Mesenchymal stem cell (in vitro differentiated cells and primary cell): ENCODE data around the gene GPC3.

Source experiments
- DNase-seq: peaks from one replicate; pipeline ENCODE4 v3.0.0-alpha.2; 2013
- H2AFZ ChIP-seq: one replicate; pipeline ENCODE4 v1.6.1; 2013; ENCODE audit warnings: low read depth, mild to moderate bottlenecking, control low read depth, inconsistent platforms, low read length, moderate library complexity
- H2AK5ac ChIP-seq: 2 replicates; pipeline ENCODE4 v1.6.1; 2013; ENCODE audit warnings: low read length, moderate library complexity, mild to moderate bottlenecking, inconsistent platforms; ENCODE audit not compliant: severe bottlenecking
- H2BK120ac ChIP-seq: one replicate; pipeline ENCODE4 v1.6.1; 2013; ENCODE audit warnings: low read depth, mild to moderate bottlenecking, inconsistent platforms, low read length, moderate library complexity
- H2BK12ac ChIP-seq, 2 experiments: one replicate each; pipeline ENCODE4 v1.6.1; 2013; ENCODE audit warnings: inconsistent platforms in 2 of 2, low read length in 2 of 2, mild to moderate bottlenecking in 2 of 2, moderate library complexity in 2 of 2, control low read depth in 1 of 2
- H2BK15ac ChIP-seq: one replicate; pipeline ENCODE4 v1.6.1; 2013; ENCODE audit warnings: mild to moderate bottlenecking, low read depth, inconsistent platforms; ENCODE audit not compliant: poor library complexity, severe bottlenecking
- H2BK5ac ChIP-seq: 2 replicates; pipeline ENCODE4 v1.6.1; 2013; ENCODE audit warnings: low read depth, mild to moderate bottlenecking, low read length, control low read depth, inconsistent platforms; ENCODE audit not compliant: poor library complexity, severe bottlenecking
- H3K14ac ChIP-seq, 2 experiments: one replicate each; pipeline ENCODE4 v1.6.1; 2013; ENCODE audit warnings: inconsistent platforms in 2 of 2, low read length in 2 of 2, control low read depth in 1 of 2, mild to moderate bottlenecking in 1 of 2, moderate library complexity in 1 of 2
- H3K18ac ChIP-seq, 2 experiments: one replicate each; pipeline ENCODE4 v1.6.1; 2013; ENCODE audit warnings: inconsistent platforms in 2 of 2, low read length in 2 of 2, control low read depth in 1 of 2, low read depth in 1 of 2, mild to moderate bottlenecking in 1 of 2
- H3K23ac ChIP-seq, 2 experiments: one replicate each; pipeline ENCODE4 v1.6.1; 2013; ENCODE audit warnings: inconsistent platforms in 2 of 2, low read length in 2 of 2, mild to moderate bottlenecking in 2 of 2, moderate library complexity in 2 of 2, control low read depth in 1 of 2
- H3K27ac ChIP-seq: 2 replicates; pipeline ENCODE4 v1.5.1; 2013; ENCODE audit warnings: mild to moderate bottlenecking, moderate library complexity, low read length, control low read depth, inconsistent platforms; ENCODE audit not compliant: poor library complexity, severe bottlenecking
- H3K27me3 ChIP-seq, 2 experiments: 2 replicates each; pipeline versions ENCODE4 v1.6.1 to v1.7.0; 2013; ENCODE audit warnings: low read length in 2 of 2, mild to moderate bottlenecking in 2 of 2, moderate library complexity in 2 of 2, control low read depth in 1 of 2, inconsistent platforms in 1 of 2; ENCODE audit not compliant: control insufficient read depth in 1 of 2, insufficient read depth in 1 of 2
- H3K36me3 ChIP-seq, 2 experiments: 2 replicates each; pipeline versions ENCODE4 v1.6.1 to v1.7.0; 2013; ENCODE audit warnings: low read length in 2 of 2, control low read depth in 1 of 2, inconsistent platforms in 1 of 2, low read depth in 1 of 2, mild to moderate bottlenecking in 1 of 2; ENCODE audit not compliant: insufficient read depth in 2 of 2, control insufficient read depth in 1 of 2
- H3K4ac ChIP-seq, 2 experiments: one replicate each; pipeline ENCODE4 v1.6.1; 2013; ENCODE audit warnings: inconsistent platforms in 2 of 2, low read length in 2 of 2, mild to moderate bottlenecking in 2 of 2, moderate library complexity in 2 of 2, control low read depth in 1 of 2, low read depth in 1 of 2
- H3K4me1 ChIP-seq: 2 replicates; pipeline ENCODE4 v1.6.1; 2013; ENCODE audit warnings: low read depth, low read length, control low read depth; ENCODE audit not compliant: control insufficient read depth, insufficient read depth
- H3K4me2 ChIP-seq: 2 replicates; pipeline ENCODE4 v1.6.1; 2013; ENCODE audit warnings: low read length, mild to moderate bottlenecking, inconsistent platforms; ENCODE audit not compliant: poor library complexity, severe bottlenecking
- H3K4me3 ChIP-seq, 2 experiments: 2 replicates each; pipeline versions ENCODE4 v1.5.1 to v1.7.0; 2013; ENCODE audit warnings: low read length in 2 of 2, mild to moderate bottlenecking in 2 of 2, control low read depth in 1 of 2, low read depth in 1 of 2; ENCODE audit not compliant: insufficient read depth in 1 of 2
- H3K79me1 ChIP-seq: replicated peaks from 2 replicates; pipeline ENCODE4 v1.6.1; 2013; ENCODE audit warnings: mild to moderate bottlenecking, control low read depth, low read length, inconsistent platforms; ENCODE audit not compliant: poor library complexity, severe bottlenecking
- H3K9ac ChIP-seq: 2 replicates; pipeline ENCODE4 v1.7.0; 2013; ENCODE audit warnings: mild to moderate bottlenecking, low read length, moderate library complexity
- H3K9me3 ChIP-seq: 2 replicates; pipeline ENCODE4 v1.7.0; 2013; ENCODE audit warnings: mild to moderate bottlenecking, low read length; ENCODE audit not compliant: control insufficient read depth
- H4K8ac ChIP-seq: one replicate; pipeline ENCODE4 v1.6.1; 2013; ENCODE audit warnings: inconsistent platforms, mild to moderate bottlenecking, low read length, moderate library complexity
- H4K91ac ChIP-seq: one replicate; pipeline ENCODE4 v1.6.1; 2013; ENCODE audit warnings: mild to moderate bottlenecking, low read length, inconsistent platforms
- WGBS: methylation state at CpG from one replicate; pipeline ENCODE4 v1.1.7; 2013; ENCODE audit warnings: mixed read lengths; 5-methylcytosine and 5-hydroxymethylcytosine counted together

The GPC3 gene

DNA sequence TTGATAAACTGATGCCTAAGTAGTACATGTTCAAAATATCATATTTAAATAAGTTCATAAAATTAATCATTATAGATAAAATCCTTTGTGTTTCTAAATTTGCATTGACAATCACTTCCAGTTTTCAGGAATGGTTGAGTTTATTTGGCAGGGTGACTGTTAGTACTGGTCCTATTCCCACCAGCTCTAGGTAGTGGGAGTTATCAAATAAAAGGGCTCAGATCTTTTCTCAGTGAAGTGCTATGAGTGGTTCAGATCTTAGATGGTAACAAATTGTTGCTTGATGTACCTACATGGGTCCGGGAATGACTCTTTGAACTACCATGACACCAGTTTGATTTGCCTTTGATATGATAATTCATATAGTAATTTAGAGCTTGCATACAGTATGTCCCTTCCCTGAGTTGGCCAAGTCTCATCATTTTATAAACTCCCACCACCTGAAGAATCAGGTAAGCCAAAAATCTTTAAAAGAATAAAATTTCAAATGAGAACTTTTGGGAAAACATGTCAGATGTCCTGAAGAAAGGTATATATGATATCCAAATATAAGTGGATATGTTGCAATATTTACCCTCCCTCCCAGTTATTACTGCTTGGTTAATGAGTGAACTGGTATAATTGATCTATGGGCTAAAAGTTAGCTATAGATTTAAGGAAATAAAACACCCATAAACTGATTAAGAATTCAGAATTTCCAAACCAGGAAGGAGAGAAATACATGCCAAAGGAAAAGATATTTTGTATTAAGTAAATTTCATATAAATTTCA is 28.6 kb downstream of the GPC3 start:
- WGBS: no CpG with 5 or more reads among the region's 1 CpG
- H3K23ac ChIP-seq: no peak overlapping the region
- H3K14ac ChIP-seq: no peak overlapping the region
- H3K79me1 ChIP-seq: no peaks in the 10 kb centered on the region
- no peak overlapping the region for H2AFZ ChIP-seq
- H3K4ac ChIP-seq: no peak overlapping the region
- no peak overlapping the region for H3K18ac ChIP-seq
- H2BK12ac ChIP-seq: no peak overlapping the region
- no peak overlapping the region for H2BK120ac ChIP-seq
- H4K91ac ChIP-seq: no peak overlapping the region
- peaks cover 0 to 13% of the 10 kb centered on the region in 2 experiments for H3K27me3 ChIP-seq
- no peak overlapping the region for H2BK15ac ChIP-seq
- H2AK5ac ChIP-seq: no peak overlapping the region
- no peak overlapping the region for H4K8ac ChIP-seq
- peaks cover 5% of the 10 kb centered on the region for H3K9me3 ChIP-seq
- H3K4me3 ChIP-seq: no peak overlapping the region
- H2BK5ac ChIP-seq: no peak overlapping the region
- no peaks in the 10 kb centered on the region for H3K4me1 ChIP-seq
- H3K9ac ChIP-seq: no peak overlapping the region
- H3K4me2 ChIP-seq: no peak overlapping the region
- H3K36me3 ChIP-seq: no peaks in the 10 kb centered on the region
- DNase-seq: no peak
- no peak overlapping the region for H3K27ac ChIP-seq

DNA sequence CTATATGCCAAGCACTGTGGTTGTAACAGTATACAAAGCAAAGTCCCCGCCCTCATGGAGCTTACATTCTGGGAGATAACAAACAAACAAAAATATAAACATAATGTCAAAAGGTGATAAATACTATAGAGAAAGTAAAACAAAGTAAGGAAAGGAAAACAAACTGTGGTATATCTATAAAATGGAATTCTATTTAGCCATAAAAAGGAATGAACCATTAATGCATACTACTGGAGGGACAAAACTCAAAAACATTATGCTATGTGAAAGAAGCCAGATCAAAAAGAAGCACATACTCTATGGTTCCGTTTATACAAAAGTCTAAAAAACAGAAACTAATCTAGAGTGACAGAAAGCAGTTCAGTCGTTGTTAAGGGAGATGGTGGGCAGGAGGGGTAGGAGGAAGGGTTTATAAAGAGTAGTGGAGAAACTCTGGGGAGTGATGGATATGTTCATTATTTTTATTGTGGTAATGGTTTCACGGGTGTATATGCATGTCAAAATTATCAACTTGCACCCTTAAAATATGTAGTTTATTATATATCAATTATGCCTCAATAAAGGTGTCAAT is 31.5 kb downstream of the GPC3 start:
- no peak overlapping the region for H4K8ac ChIP-seq
- WGBS: 100% methylated on average over 2 of the region's 4 CpGs
- H2BK12ac ChIP-seq: no peak overlapping the region
- no peak overlapping the region for H3K4me2 ChIP-seq
- no peaks in the 10 kb centered on the region for H3K4me1 ChIP-seq
- no peak overlapping the region for H2BK120ac ChIP-seq
- H3K4ac ChIP-seq: no peak overlapping the region
- H2AK5ac ChIP-seq: no peak overlapping the region
- H2BK5ac ChIP-seq: no peak overlapping the region
- H3K79me1 ChIP-seq: no peaks in the 10 kb centered on the region
- H3K23ac ChIP-seq: no peak overlapping the region
- no peak for DNase-seq
- no peak overlapping the region for H3K9ac ChIP-seq
- H3K18ac ChIP-seq: no peak overlapping the region
- H3K14ac ChIP-seq: no peak overlapping the region
- peaks cover 0 to 10% of the 10 kb centered on the region in 2 experiments for H3K27me3 ChIP-seq
- peaks cover 5% of the 10 kb centered on the region for H3K9me3 ChIP-seq
- no peak overlapping the region for H4K91ac ChIP-seq
- no peak overlapping the region for H2BK15ac ChIP-seq
- H3K27ac ChIP-seq: no peak overlapping the region
- no peak overlapping the region for H3K4me3 ChIP-seq
- H2AFZ ChIP-seq: no peak overlapping the region
- H3K36me3 ChIP-seq: no peaks in the 10 kb centered on the region

DNA sequence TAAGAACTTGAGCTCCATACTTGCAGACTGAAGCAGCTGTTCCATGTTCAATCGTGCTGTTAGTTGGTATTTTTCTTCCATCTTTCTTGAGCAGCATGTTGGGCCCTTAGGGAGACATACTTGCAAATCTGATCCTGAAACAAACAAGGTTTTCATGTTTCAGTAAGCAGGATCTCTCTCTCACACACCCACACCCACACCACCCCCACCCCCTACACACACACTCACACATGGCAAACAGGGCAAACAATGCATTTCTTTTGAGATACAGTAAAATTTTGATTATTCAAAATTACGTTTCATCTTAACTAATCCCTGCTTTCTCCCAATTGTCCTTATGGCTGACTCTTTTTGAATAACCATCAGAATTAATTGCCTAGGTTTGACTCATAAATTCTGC is 32.3 kb downstream of the GPC3 start:
- no peak overlapping the region for H3K18ac ChIP-seq
- no peak overlapping the region for H3K4me3 ChIP-seq
- no peak overlapping the region for H2BK120ac ChIP-seq
- DNase-seq: no peak
- peaks cover 0 to 15% of the 10 kb centered on the region in 2 experiments for H3K27me3 ChIP-seq
- no peak overlapping the region for H2AK5ac ChIP-seq
- no peaks in the 10 kb centered on the region for H3K79me1 ChIP-seq
- no peak overlapping the region for H2BK12ac ChIP-seq
- no peak overlapping the region for H3K4me2 ChIP-seq
- no peak overlapping the region for H4K8ac ChIP-seq
- H3K23ac ChIP-seq: no peak overlapping the region
- no peak overlapping the region for H3K9ac ChIP-seq
- no peak overlapping the region for H2AFZ ChIP-seq
- H3K9me3 ChIP-seq: peaks cover 5% of the 10 kb centered on the region
- no peak overlapping the region for H4K91ac ChIP-seq
- H3K4ac ChIP-seq: no peak overlapping the region
- no peaks in the 10 kb centered on the region for H3K36me3 ChIP-seq
- H2BK5ac ChIP-seq: no peak overlapping the region
- H3K4me1 ChIP-seq: no peaks in the 10 kb centered on the region
- H3K14ac ChIP-seq: no peak overlapping the region
- H2BK15ac ChIP-seq: no peak overlapping the region
- WGBS: 95% methylated on average over 2 of the region's 2 CpGs
- H3K27ac ChIP-seq: no peak overlapping the region

DNA sequence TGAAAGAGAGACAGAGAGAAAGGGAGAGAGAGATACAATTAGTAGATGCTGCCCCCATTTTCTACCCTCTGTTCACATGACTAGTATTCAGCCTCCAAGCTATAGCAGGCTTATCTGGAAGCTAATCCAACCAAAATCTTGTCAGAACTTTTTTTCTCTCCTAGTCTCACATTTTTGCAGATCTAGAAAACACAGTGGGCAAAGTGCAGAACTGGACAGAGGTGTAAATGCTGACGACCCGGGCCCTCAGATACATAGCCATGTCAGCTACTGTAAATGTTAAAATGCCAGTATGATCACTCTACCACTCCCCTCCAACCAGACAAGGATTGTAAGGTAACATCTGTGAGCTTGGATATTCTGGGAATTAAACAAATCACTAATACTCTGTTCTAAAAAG is 34.3 kb downstream of the GPC3 start:
- Histone ChIP-seq H3K79me1 (no peaks in the 10 kb centered on the region), H3K27me3 (peaks cover 0 to 13% of the 10 kb centered on the region in 2 experiments), H3K14ac (no peak overlapping the region), H2AK5ac (no peak overlapping the region), H2BK15ac (no peak overlapping the region), H3K4me3 (no peak overlapping the region), H2AFZ (no peak overlapping the region), H4K8ac (no peak overlapping the region), H4K91ac (no peak overlapping the region), H2BK120ac (no peak overlapping the region), H2BK12ac (no peak overlapping the region), H3K9ac (no peak overlapping the region), H3K27ac (no peak overlapping the region), H3K36me3 (no peaks in the 10 kb centered on the region), H3K4me2 (no peak overlapping the region), H3K9me3 (peaks cover 5% of the 10 kb centered on the region), H2BK5ac (no peak overlapping the region), H3K18ac (no peak overlapping the region), H3K4me1 (no peaks in the 10 kb centered on the region), H3K23ac (no peak overlapping the region), H3K4ac (no peak overlapping the region)
- WGBS: no CpG with 5 or more reads among the region's 2 CpGs
- no peak for DNase-seq
